Measurements from ENCODE around the gene TXNDC17. TPM values are rescaled to one million over a fixed set of nuclear protein-coding genes. Genes with fewer than 3 reads are reported as not detected.
"Not testable (repeated sequence)": the region's sequence is repeated elsewhere in the genome, so short reads cannot be mapped to it uniquely, and the experiment has no call there.

Gene TXNDC17
- 100 to 1,000 TPM; 135 to 151 TPM for total RNA-seq
- long read RNA-seq, transcript TXNDC17-202 (4 exons, 459 nt), result minor isoform, 12 of 133 reads
- long read RNA-seq, transcript TXNDC17-201 (4 exons, 2,219 nt), result major isoform, 106 of 133 reads
- long read RNA-seq, transcript TXNDC17-203 (3 exons, 420 nt), result minor isoform, 5 of 133 reads
- long read RNA-seq, partial matches to known transcripts, result 0 of 133 reads
- long read RNA-seq, other reads (novel, unspliced or antisense), result 4 of 133 reads

DNA sequence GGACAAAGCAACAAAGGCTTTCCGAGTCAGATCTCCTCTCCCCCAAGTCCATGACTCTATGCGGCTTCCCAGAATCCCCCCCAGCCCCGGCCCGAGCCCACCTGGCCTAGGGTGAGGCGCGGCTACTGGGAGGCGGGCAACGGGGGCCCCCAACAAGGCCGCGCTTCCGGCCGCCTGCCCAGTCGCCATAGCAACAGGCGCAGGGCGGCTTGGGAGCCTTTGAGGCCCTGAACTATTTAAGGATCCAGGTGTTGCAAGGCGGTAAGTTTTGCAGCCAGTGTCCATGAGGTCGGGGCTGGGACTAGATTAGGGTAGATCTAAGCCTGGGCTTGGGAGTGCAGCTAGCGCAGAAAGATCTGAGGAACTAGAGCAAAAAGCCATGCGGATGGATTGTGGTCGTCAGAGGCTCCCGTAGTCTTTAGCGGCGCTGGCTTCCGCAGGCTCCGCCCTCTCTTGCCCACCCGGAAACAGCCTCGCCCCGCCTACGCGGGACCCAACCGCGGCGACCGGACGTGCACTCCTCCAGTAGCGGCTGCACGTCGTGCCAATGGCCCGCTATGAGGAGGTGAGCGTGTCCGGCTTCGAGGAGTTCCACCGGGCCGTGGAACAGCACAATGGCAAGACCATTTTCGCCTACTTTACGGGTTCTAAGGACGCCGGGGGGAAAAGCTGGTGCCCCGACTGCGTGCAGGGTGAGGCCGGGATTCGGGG, at the start of gene TXNDC17, which contains the start of gene KIAA0753:
TSS of gene TXNDC17 (plus strand) at position 525 of the 711 bp plus-strand sequence. CDS start at position 548, 23 bp downstream.
TSS of gene KIAA0753 (minus strand) at position 176 of the 711 bp plus-strand sequence. CDS start 5,608 bp downstream, outside the sequence.
- intact Hi-C loops (cut with DNase I, micrococcal nuclease), result no loop called here
- peak; percentile 87 for ATAC-seq
- peak; percentile 93 to 96 for DNase-seq

DNA sequence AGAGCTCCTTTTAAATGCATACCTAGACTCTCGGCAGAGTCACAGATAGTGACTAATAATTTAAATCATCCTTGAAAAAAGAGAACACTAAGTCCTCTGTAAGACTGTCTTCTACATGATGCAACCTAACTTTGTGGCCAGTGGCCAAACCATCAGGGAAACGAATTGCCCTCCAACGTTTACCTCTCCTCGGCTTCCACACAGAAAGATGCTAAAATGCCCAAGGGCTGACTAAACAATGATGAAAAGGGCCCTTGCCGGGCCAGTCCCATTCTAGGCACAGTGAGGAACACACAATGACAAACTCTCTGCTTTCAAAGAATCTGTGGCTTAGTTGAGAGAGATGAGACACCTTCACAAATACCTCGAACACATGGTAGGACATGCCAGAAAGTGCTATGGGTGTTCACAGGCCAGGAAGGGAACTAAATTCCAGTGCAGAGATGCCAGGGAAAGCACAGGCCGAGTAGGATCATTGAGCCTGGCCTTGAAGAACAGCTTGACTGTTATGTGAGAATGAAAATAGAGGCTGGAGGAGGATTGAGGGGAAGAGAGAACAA, 49.2 kb upstream of the TXNDC17 start:
- ATAC-seq, result peak; percentile 10
- intact Hi-C loops (cut with DNase I, micrococcal nuclease), result no loop called here

DNA sequence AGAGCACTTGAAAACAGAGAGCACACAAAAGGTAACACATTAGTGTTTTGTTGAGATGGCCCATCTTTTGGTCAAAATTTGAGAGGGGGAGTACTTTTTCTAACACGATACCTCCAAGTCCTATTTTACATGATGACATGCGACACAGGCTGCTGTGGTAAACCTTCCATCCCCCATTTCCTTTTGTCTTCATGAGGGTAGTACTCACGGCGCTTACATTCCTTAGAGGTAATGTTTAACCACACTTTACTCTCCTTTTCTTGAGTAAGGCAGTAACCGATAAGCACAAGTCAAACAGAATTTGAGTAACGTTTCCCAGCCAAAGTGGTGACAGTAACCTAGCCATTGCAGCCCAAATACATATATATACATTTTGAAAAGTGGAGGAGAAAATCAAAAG, 48.7 kb upstream of the TXNDC17 start:
- ATAC-seq (peak; percentile 96), DNase-seq (no peak)
- intact Hi-C loops (cut with DNase I, micrococcal nuclease), result no loop called here

More for the DNA sequence above, 49.2 kb upstream of the TXNDC17 start:
- DNase-seq, result no peak

GRCh38 chr17:6593371-6593770, 47.5 kb upstream of the TXNDC17 start:
- ATAC-seq; intact Hi-C loops (cut with DNase I, micrococcal nuclease); DNase-seq: not testable (repeated sequence)

GRCh38 chr17:6596081-6596480, 44.8 kb upstream of the TXNDC17 start:
- no peak for ATAC-seq
- intact Hi-C loops (cut with DNase I, micrococcal nuclease), result no loop called here
- no peak for DNase-seq

GRCh38 chr17:6596511-6596910, 44.3 kb upstream of the TXNDC17 start:
- DNase-seq, result no peak
- no peak for ATAC-seq
- intact Hi-C loops (cut with DNase I, micrococcal nuclease), result no loop called here

GRCh38 chr17:6596941-6597340, 43.9 kb upstream of the TXNDC17 start:
- DNase-seq (no peak), ATAC-seq (no peak)
- intact Hi-C loops (cut with DNase I, micrococcal nuclease), result no loop called here

- ATAC-seq (no peak), DNase-seq (no peak)
- intact Hi-C loops (cut with DNase I, micrococcal nuclease), result no loop called here
Observed at GRCh38 chr17:6597727-6598126, 43.1 kb upstream of the TXNDC17 start.

GRCh38 chr17:6599364-6599763, 41.5 kb upstream of the TXNDC17 start:
- intact Hi-C loops (cut with DNase I, micrococcal nuclease), result no loop called here
- DNase-seq (no peak), ATAC-seq (peak; percentile 87)

DNA sequence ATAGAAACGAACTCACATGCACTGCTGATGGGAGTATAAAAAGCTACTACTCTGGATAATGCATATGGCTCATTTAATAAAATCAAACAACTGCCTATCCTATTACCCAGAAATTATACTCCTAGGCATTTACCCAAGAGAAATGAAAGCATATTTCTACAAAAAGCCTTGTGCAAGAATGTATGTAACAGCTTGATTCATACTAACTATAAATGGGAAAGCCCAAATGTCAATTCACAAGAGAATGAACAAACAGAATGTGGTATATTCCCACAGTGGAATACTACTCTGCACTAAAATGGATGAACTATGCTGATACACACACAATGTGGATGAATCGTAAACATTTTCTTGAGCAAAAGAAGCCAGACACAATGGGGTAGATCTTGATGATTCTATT, 38.7 kb upstream of the TXNDC17 start:
- intact Hi-C loops (cut with DNase I, micrococcal nuclease), result no loop called here
- DNase-seq (no peak), ATAC-seq (no peak)

GRCh38 chr17:6603744-6604325, 37.0 kb upstream of the TXNDC17 start:
- intact Hi-C loops (cut with DNase I, micrococcal nuclease), result no loop called here
- ATAC-seq, result no peak
- no peak for DNase-seq

- ATAC-seq (no peak), DNase-seq (no peak)
- intact Hi-C loops (cut with DNase I, micrococcal nuclease), result no loop called here
Observed at GRCh38 chr17:6605142-6605541, 35.7 kb upstream of the TXNDC17 start.

- DNase-seq (no peak), ATAC-seq (no peak)
- intact Hi-C loops (cut with DNase I, micrococcal nuclease), result no loop called here
Observed at GRCh38 chr17:6608321-6608720, 32.5 kb upstream of the TXNDC17 start.

- intact Hi-C loops (cut with DNase I, micrococcal nuclease), result no loop called here
- ATAC-seq (no peak), DNase-seq (no peak)
Observed at GRCh38 chr17:6610011-6610410, 30.8 kb upstream of the TXNDC17 start.

GRCh38 chr17:6611231-6611630, 29.6 kb upstream of the TXNDC17 start:
- no peak for ATAC-seq
- intact Hi-C loops (cut with DNase I, micrococcal nuclease), result no loop called here
- DNase-seq, result no peak

- ATAC-seq (no peak), DNase-seq (no peak)
- intact Hi-C loops (cut with DNase I, micrococcal nuclease), result no loop called here
Observed at GRCh38 chr17:6623941-6624340, 16.9 kb upstream of the TXNDC17 start.

- DNase-seq (no peak), ATAC-seq (no peak)
- intact Hi-C loops (cut with DNase I, micrococcal nuclease), result no loop called here
Observed at GRCh38 chr17:6626616-6627015, 14.2 kb upstream of the TXNDC17 start.

- peak; percentile 77 for ATAC-seq
- DNase-seq, result no peak
- intact Hi-C loops (cut with DNase I, micrococcal nuclease), result no loop called here
Observed at GRCh38 chr17:6627019-6627418, 13.8 kb upstream of the TXNDC17 start.

DNA sequence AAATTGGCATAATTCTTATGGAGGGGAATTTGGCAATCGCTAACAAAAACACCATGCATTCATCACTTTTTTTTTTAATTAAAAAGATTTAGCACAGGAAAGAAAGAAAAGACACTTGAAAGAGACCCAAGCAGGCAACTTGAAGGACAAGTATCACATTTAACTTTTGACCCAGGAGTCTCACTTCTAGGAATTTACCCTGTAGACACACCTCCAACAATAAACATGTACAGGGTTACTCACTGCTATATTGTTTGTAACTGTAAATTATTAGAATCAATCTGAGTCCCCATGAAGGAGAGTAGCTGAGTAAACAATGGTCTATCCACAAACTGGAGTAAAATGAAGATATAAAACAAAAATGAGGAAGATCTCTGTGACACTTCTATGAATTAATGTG, 10.5 kb upstream of the TXNDC17 start:
- no peak for DNase-seq
- peak; percentile 69 for ATAC-seq
- intact Hi-C loops (cut with DNase I, micrococcal nuclease), result no loop called here

GRCh38 chr17:6632530-6632929, 8.3 kb upstream of the TXNDC17 start:
- ATAC-seq (no peak), DNase-seq (no peak)
- intact Hi-C loops (cut with DNase I, micrococcal nuclease), result no loop called here
